Measurements from ENCODE around the gene DNAH14.
"Not testable (repeated sequence)": the region's sequence is repeated elsewhere in the genome, so short reads cannot be mapped to it uniquely, and the experiment has no call there.

Gene DNAH14

GRCh38 chr1:224959115-224959514 is 29.6 kb downstream of the DNAH14 start:
- in situ Hi-C loops (cut with HindIII; ENCODE audit: low sequenced_read_pairs), result no loop called here
- TF ChIP-seq CTCF (IDR thresholded peaks at IDR 0.05; ENCODE audit: low read depth, low read length, missing control alignments), result no peak
- no peak for DNase-seq (ENCODE audit: low read depth)
- no peak overlapping the region for H3K4me3 ChIP-seq (ENCODE audit: low read depth, low read length)

GRCh38 chr1:224959656-224960055 is 30.2 kb downstream of the DNAH14 start:
- in situ Hi-C loops (cut with HindIII; ENCODE audit: low sequenced_read_pairs), result no loop called here
- no peak for TF ChIP-seq CTCF (IDR thresholded peaks at IDR 0.05; ENCODE audit: low read depth, low read length, missing control alignments)
- no peak overlapping the region for H3K4me3 ChIP-seq (ENCODE audit: low read depth, low read length)
- no peak for DNase-seq (ENCODE audit: low read depth)

- H3K4me3 ChIP-seq (ENCODE audit: low read depth, low read length), result no peak overlapping the region
- in situ Hi-C loops (cut with HindIII; ENCODE audit: low sequenced_read_pairs), result no loop called here
- no peak for TF ChIP-seq CTCF (IDR thresholded peaks at IDR 0.05; ENCODE audit: low read depth, low read length, missing control alignments)
- no peak for DNase-seq (ENCODE audit: low read depth)
Measured at GRCh38 chr1:224980181-224980580, 50.7 kb downstream of the DNAH14 start.

GRCh38 chr1:224981922-224982354 is 52.5 kb downstream of the DNAH14 start:
- in situ Hi-C loops (cut with HindIII; ENCODE audit: low sequenced_read_pairs), result not testable (repeated sequence)

GRCh38 chr1:224988042-224988441 is 58.6 kb downstream of the DNAH14 start:
- no peak overlapping the region for H3K4me3 ChIP-seq (ENCODE audit: low read depth, low read length)
- in situ Hi-C loops (cut with HindIII; ENCODE audit: low sequenced_read_pairs), result no loop called here
- no peak for DNase-seq (ENCODE audit: low read depth)
- TF ChIP-seq CTCF (IDR thresholded peaks at IDR 0.05; ENCODE audit: low read depth, low read length, missing control alignments), result no peak

More at GRCh38 chr1:224981922-224982354, 52.5 kb downstream of the DNAH14 start:
- H3K4me3 ChIP-seq (ENCODE audit: low read depth, low read length); DNase-seq (ENCODE audit: low read depth): not testable (repeated sequence)

GRCh38 chr1:224989615-224990014 is 60.1 kb downstream of the DNAH14 start:
- in situ Hi-C loops (cut with HindIII; ENCODE audit: low sequenced_read_pairs), result no loop called here
- no peak for TF ChIP-seq CTCF (IDR thresholded peaks at IDR 0.05; ENCODE audit: low read depth, low read length, missing control alignments)
- DNase-seq (ENCODE audit: low read depth), result no peak
- no peak overlapping the region for H3K4me3 ChIP-seq (ENCODE audit: low read depth, low read length)

- in situ Hi-C loops (cut with HindIII; ENCODE audit: low sequenced_read_pairs); H3K4me3 ChIP-seq (ENCODE audit: low read depth, low read length); DNase-seq (ENCODE audit: low read depth): not testable (repeated sequence)
Measured at GRCh38 chr1:224991550-224991949, 62.1 kb downstream of the DNAH14 start.

GRCh38 chr1:224995602-224996001 is 66.1 kb downstream of the DNAH14 start:
- H3K4me3 ChIP-seq (ENCODE audit: low read depth, low read length), result no peak overlapping the region
- in situ Hi-C loops (cut with HindIII; ENCODE audit: low sequenced_read_pairs), result no loop called here
- DNase-seq (ENCODE audit: low read depth), result no peak
- no peak for TF ChIP-seq CTCF (IDR thresholded peaks at IDR 0.05; ENCODE audit: low read depth, low read length, missing control alignments)

Measured in astrocyte of the cerebellum (primary cell).